A673 (cell line): ENCODE data around the gene HHLA2. TPM values are rescaled to one million over a fixed set of nuclear protein-coding genes. Genes with fewer than 3 reads are reported as not detected.
"Not testable (repeated sequence)": the region's sequence is repeated elsewhere in the genome, so short reads cannot be mapped to it uniquely, and the experiment has no call there.

Experiments
- BruUV-seq: library from RNA; stranded (reverse); fragments of 400-500 nt; replicated peaks from 2 replicates; lab custom pipeline; 2021; lab: Mats Ljungman, UMichigan
- CTCF ChIA-PET: fragments of 300-600 bp; sonication (Branson Sonifier 250); formaldehyde crosslinking; loops from one replicate; lab custom pipeline; 2022; ENCODE audit warnings: antibody characterized with exemption; lab: Charles Lee
- POLR2A ChIA-PET: fragments of 300-600 bp; sonication (Branson Sonifier 250); formaldehyde crosslinking; loops from one replicate; lab custom pipeline; 2022; ENCODE audit warnings: antibody characterized with exemption; ENCODE audit not compliant: low non-redundant PET; lab: Charles Lee
- DNase-seq: peaks from one replicate; pipeline ENCODE4 v3.0.0-alpha.2; 2015; ENCODE audit warnings: low spot score
- H3K27ac ChIP-seq: fragments of 200-600 bp; sonication (generic); 2 replicates; pipeline ENCODE4 v1.5.1; 2016; ENCODE audit warnings: mixed run types, low read depth, mild to moderate bottlenecking, mixed read lengths, antibody characterized with exemption, low read length; ENCODE audit not compliant: poor library complexity, severe bottlenecking
- H3K27me3 ChIP-seq: fragments of 200-600 bp; sonication (generic); replicated peaks from 2 replicates; pipeline ENCODE4 v1.6.1; 2017; ENCODE audit warnings: mixed run types, low read depth, mild to moderate bottlenecking, mixed read lengths, antibody characterized with exemption, low read length; ENCODE audit not compliant: insufficient read depth, poor library complexity
- H3K36me3 ChIP-seq: fragments of 200-600 bp; sonication (generic); 2 replicates; pipeline ENCODE4 v1.6.1; 2016; ENCODE audit warnings: mixed run types, mild to moderate bottlenecking, mixed read lengths, antibody characterized with exemption, low read length; ENCODE audit not compliant: insufficient read depth, poor library complexity, severe bottlenecking
- H3K4me1 ChIP-seq: fragments of 200-600 bp; sonication (generic); 2 replicates; pipeline ENCODE4 v1.6.1; 2017; ENCODE audit warnings: mixed run types, mild to moderate bottlenecking, mixed read lengths, antibody characterized with exemption, low read length; ENCODE audit not compliant: insufficient read depth, poor library complexity, severe bottlenecking
- H3K4me3 ChIP-seq: fragments of 200-600 bp; sonication (generic); 2 replicates; pipeline ENCODE4 v1.5.1; 2016; ENCODE audit warnings: low read depth, mixed run types, mild to moderate bottlenecking, mixed read lengths, low read length; ENCODE audit not compliant: poor library complexity, severe bottlenecking
- H3K9me3 ChIP-seq: fragments of 200-600 bp; sonication (generic); 2 replicates; pipeline ENCODE4 v1.6.1; 2016; ENCODE audit warnings: mixed run types, low read depth, mild to moderate bottlenecking, mixed read lengths, antibody characterized with exemption, low read length; ENCODE audit not compliant: poor library complexity, severe bottlenecking
- CTCF ChIP-seq: fragments of 300-800, 200-600 bp; sonication (generic); conservative IDR thresholded peaks from 2 replicates; pipeline ENCODE4 v1.5.1; 2017; ENCODE audit warnings: low read depth, mild to moderate bottlenecking, antibody characterized with exemption, low read length, moderate library complexity, mixed read lengths
- EZH2 ChIP-seq: fragments of 200-600 bp; sonication (generic); IDR thresholded peaks from 2 replicates; pipeline ENCODE4 v1.6.1; 2017; ENCODE audit warnings: borderline replicate concordance, low read depth, mild to moderate bottlenecking, mixed read lengths, antibody characterized with exemption, low read length; ENCODE audit not compliant: poor library complexity, severe bottlenecking
- intact Hi-C: fragments of 100-400 bp; cut with micrococcal nuclease; formaldehyde crosslinking; loops from one replicate; pipeline ENCODE4 v1.10.0; 2022; ENCODE audit not compliant: unreplicated experiment
- total RNA-seq: library from RNA; stranded (reverse); gene quantifications from 2 replicates; pipeline ENCODE4 v1.2.3, GENCODE V29; 2021

Gene HHLA2
- total RNA-seq, 1 experiment from 2014 or later, result not detected

- intact Hi-C loops, result no loop called here
- Histone ChIP-seq H3K4me3 (no peak overlapping the region), H3K9me3 (peaks cover 2% of the 10 kb centered on the region), H3K4me1 (no peaks in the 10 kb centered on the region), H3K27me3 (no peaks in the 10 kb centered on the region), H3K27ac (no peak overlapping the region), H3K36me3 (no peaks in the 10 kb centered on the region)
- no peak for DNase-seq
- no peak for TF ChIP-seq CTCF
- TF ChIP-seq EZH2, result no peak
- CTCF ChIA-PET, result no interaction called here
- no TSS peak for BruUV-seq
- POLR2A ChIA-PET, result no interaction called here
Measured at GRCh38 chr3:108283989-108284388, 12.4 kb upstream of the HHLA2 start.

GRCh38 chr3:108285176-108285575 lies 11.2 kb upstream of the HHLA2 start:
- intact Hi-C loops, result no loop called here
- POLR2A ChIA-PET, result no interaction called here

GRCh38 chr3:108287146-108287545 lies 9.2 kb upstream of the HHLA2 start:
- intact Hi-C loops, result no loop called here
- no TSS peak for BruUV-seq
- Histone ChIP-seq H3K27ac (no peak overlapping the region), H3K36me3 (no peaks in the 10 kb centered on the region), H3K4me3 (no peak overlapping the region), H3K27me3 (no peaks in the 10 kb centered on the region), H3K9me3 (no peaks in the 10 kb centered on the region), H3K4me1 (no peaks in the 10 kb centered on the region)
- no peak for DNase-seq
- POLR2A ChIA-PET, result no interaction called here
- CTCF ChIA-PET, result no interaction called here
- TF ChIP-seq CTCF (no peak), EZH2 (no peak)

More at GRCh38 chr3:108285176-108285575, 11.2 kb upstream of the HHLA2 start:
- Histone ChIP-seq H3K27me3 (no peaks in the 10 kb centered on the region), H3K4me1 (no peaks in the 10 kb centered on the region), H3K27ac (no peak overlapping the region), H3K36me3 (no peaks in the 10 kb centered on the region), H3K9me3 (no peaks in the 10 kb centered on the region), H3K4me3 (no peak overlapping the region)
- CTCF ChIA-PET, result no interaction called here
- TF ChIP-seq EZH2 (no peak), CTCF (no peak)
- DNase-seq, result no peak
- no TSS peak for BruUV-seq

GRCh38 chr3:108288193-108288592 lies 8.2 kb upstream of the HHLA2 start:
- H3K9me3 ChIP-seq, H3K4me3 ChIP-seq, H3K4me1 ChIP-seq, H3K36me3 ChIP-seq, intact Hi-C loops, H3K27me3 ChIP-seq, POLR2A ChIA-PET, DNase-seq, H3K27ac ChIP-seq, BruUV-seq, CTCF ChIA-PET: not testable (repeated sequence)
